ENCODE measurements around the gene FAM111B.
A peak's percentile ranks its signal among the peaks of the same experiment; 100 is the strongest.
"Not testable (repeated sequence)": the region's sequence is repeated elsewhere in the genome, so short reads cannot be mapped to it uniquely, and the experiment has no call there.

The FAM111B gene

GRCh38 chr11:59106363-59107336 is at the start of gene FAM111B:
TSS of gene FAM111B (plus strand) at chr11:59107237. CDS start at chr11:59109626, 2,389 bp downstream.
- peak; percentile 92 for DNase-seq (ENCODE audit: low spot score)

DNA sequence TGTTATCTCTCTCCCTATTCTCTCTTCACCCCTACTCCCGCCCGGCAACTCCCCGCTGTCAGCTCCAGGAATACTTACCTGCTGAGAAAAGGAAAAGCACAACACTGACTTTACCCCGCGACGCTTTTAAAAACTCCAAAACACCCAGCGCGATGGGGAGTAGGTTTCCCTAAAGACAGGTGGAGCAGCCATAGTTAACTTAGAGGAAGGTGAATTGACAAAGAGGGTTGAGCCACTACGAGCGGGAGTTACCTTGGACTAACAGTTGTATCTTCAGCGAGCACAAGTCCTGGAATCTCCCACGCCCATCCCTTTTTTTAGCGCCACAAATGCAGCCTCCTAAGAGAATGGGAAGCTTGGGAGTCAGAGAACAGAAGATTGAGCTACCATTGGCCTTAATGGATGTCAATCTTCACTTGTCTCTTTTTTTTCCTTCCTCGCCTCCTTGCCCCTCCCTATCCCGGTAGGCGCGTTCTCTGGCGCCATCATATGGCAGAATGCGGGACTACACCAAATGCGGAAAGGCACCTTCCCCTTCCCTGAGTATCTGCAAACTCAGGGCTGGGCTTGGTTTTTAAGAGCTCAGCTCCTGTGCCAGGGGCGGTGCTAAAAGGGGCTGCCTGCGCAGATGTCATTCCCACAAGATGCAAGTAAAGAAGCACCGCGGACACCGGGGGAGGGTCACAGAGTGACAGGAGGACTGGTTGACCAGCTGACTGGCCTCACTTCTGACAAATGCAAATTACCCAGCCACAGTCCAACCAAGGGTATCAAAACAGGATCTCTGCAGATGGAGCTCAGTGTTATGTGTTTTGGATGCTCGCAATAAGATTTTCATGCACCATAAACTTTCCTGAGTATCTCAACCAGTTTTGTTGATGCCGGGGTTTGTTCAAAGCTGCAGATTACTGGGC is 48.7 kb upstream of the FAM111B start:
- peak; percentile 89 for DNase-seq (ENCODE audit: low spot score)

GRCh38 chr11:59060096-59060495 is 46.9 kb upstream of the FAM111B start:
- DNase-seq (ENCODE audit: low spot score) = not testable (repeated sequence)

- DNase-seq (ENCODE audit: low spot score) = no peak
Observed at GRCh38 chr11:59062602-59063529, 44.2 kb upstream of the FAM111B start.

DNA sequence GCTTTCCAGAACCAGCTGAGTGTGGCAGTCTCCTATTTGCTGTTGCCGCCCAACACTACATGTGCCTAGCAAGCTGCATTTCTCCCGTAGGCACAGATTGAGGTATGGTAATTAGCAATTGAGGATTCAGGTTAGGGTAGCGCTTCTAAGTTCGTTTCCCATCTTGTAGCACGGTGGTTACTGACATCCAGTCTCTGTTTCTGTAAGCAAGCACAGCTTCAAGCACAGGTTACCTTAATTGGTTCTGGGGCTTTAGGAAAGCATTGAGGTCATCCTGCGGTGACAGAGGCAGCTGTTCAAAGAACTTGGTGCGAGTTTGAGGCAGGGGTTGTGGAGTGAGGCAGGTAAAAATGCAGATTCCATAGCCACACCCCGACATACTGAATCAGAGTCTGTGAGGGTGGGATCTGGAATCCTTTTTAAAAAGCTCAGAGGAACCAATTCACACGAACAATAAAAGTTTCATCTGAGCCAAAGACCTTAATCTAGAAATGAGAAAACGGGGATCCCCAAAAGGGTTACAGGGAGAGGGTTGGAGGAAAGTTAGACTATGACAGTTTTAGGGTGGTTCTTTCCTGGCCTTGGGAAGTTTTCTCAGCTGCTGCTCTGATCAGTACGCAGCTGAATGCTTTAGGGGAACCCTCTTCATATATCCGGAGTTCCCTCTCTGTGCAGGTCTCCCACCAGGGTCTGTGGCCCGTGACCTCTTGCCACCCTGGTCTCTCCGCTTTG is 42.9 kb upstream of the FAM111B start:
- not testable (repeated sequence) for DNase-seq (ENCODE audit: low spot score)

DNA sequence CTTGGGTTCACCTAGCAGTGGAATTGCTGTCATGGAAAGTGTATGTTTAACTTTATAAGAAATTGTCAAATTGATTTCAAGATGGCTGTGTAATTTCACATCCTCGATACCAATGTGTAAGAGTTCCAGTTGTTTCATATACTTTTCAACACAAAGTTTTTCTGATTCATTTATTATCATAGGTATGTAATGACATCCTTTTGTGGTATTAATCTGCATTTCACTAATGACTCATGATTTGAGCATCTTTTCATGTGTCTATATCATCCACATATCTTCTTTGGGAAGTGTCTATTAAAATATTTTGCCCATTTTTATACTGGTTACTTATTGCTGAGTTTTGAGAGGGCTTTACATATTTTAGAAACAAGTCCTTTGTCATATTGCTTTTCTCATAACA is 38.0 kb upstream of the FAM111B start:
- no peak for DNase-seq (ENCODE audit: low spot score)

- no peak for DNase-seq (ENCODE audit: low spot score)
Observed at GRCh38 chr11:59076876-59077571, 30.0 kb upstream of the FAM111B start.

DNA sequence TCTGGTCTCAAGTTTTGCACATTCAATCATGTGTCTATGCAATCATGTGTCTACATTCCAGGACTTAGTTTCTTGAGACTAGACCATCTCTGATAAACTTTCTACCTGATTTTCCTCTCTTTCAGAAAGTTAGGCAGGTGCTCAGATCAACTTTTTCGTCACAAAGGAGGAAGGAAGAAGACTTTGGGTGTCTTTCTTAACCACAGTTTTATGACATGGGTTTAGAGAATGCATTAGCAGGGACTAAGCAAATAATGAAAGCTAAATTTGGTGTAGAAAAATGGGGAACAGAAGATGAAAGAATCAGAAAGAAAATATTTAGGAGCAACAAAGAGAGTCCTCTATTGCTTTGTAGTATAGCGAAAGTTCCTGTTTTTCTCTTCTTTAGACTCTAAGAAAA is 28.6 kb upstream of the FAM111B start:
- no peak for DNase-seq (ENCODE audit: low spot score)

GRCh38 chr11:59079086-59079485 is 28.0 kb upstream of the FAM111B start:
- DNase-seq (ENCODE audit: low spot score) = no peak

GRCh38 chr11:59080421-59080820 is 26.6 kb upstream of the FAM111B start:
- DNase-seq (ENCODE audit: low spot score) = not testable (repeated sequence)

- DNase-seq (ENCODE audit: low spot score) = not testable (repeated sequence)
Observed at GRCh38 chr11:59081430-59082020, 25.5 kb upstream of the FAM111B start.

DNA sequence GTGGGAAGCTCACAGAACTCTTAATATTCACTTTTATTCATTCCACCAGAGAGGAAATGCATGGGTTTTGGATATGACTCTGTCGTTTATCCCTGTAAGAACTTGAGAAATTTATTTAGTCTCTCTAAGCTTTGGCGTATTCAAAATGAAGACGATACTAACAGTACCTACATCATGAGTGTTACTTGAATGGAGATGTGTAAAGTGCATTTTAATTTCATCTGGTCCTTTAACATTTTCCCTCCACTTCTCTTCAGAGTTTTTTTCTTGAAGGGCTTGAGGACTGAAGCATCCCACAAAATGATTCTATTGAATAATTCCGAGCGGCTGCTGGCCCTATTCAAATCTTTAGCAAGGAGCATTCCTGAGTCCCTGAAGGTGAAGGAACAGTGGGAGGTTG is 21.0 kb upstream of the FAM111B start, which contains the start of gene GLYATL1B:
TSS of gene GLYATL1B (plus strand) at position 301 of the 400 bp plus-strand sequence. CDS start at position 301, 0 bp downstream.
- DNase-seq (ENCODE audit: low spot score) = not testable (repeated sequence)

GRCh38 chr11:59088162-59088561 is 18.9 kb upstream of the FAM111B start:
- DNase-seq (ENCODE audit: low spot score) = no peak

DNA sequence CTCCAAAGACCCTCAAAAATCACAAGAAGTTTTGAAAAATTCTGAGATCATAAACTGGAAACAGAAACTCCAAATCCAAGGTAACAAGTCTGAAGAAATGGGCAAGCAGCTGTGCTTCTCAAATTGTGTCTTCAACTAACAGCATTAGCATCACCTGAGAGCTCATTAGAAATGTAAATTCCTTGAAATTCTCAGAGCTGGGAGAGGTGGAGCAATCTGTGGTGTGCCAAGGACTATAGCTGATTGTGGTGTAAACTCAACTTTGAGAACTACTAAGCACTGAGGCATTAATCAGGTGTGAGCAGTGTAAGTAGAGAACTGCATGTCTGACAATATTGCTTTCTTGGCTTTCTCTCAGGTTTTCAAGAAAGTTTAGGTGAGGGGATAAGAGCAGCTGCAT is 13.5 kb upstream of the FAM111B start:
- not testable (repeated sequence) for DNase-seq (ENCODE audit: low spot score)

GRCh38 chr11:59095225-59095624 is 11.8 kb upstream of the FAM111B start:
- DNase-seq (ENCODE audit: low spot score) = not testable (repeated sequence)

DNA sequence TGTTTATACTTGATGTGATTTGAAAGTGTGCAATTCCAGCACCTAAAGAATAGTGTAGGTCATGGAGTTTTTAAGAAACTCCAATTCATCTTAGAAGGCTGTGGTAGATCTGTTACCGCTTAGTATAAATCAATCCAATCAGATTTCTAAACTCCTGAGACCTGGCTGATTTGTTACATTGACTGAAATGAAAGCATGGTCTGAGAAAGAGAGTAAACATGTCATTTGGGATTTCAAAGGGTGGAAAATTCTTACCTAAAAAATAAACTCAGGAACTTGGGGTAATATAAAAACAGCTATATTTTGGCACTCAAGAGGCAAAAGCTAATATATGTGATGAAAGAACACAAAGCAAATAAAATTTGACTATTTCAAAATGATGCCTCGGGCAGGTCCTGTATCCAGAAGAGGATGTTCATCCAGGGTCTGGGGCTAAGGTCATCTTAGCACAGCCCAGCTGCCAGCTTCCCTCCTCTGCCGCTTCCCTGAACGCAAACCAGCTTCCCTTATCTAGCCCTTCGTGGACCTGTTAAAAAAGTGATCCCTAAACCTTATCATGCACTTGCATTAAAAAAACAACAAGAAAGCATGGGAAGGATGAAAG is 11.0 kb upstream of the FAM111B start:
- not testable (repeated sequence) for DNase-seq (ENCODE audit: low spot score)

DNA sequence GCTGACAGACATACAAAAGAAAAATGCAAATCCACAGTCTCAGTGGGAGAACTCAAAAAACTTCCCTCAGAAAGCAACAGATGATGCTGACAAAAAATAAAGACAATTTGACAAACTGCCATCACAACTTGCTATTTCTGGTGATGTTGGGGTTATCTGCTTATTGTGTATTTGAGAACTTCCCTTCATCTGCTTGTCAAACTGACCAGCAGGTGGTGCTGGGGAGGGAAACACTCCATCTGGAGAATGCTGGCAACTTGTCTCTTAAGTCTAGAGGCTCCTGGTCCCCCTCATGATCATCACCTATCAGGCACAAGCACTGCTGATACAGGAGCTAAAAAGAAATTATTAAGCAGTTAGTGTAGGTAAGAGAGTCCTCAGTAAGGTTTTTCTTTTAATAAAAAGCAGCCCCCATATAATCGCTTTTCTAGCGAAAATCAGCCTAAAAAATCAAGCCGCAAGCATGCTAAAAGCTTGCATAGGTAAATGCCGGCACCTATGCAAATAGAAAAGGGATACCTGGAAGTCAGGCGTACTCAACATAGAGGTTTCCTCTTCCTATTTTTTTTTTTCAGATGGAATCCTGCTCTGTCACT is 9.8 kb upstream of the FAM111B start:
- peak; percentile 53 for DNase-seq (ENCODE audit: low spot score)

GRCh38 chr11:59097938-59098337 is 9.1 kb upstream of the FAM111B start:
- DNase-seq (ENCODE audit: low spot score) = not testable (repeated sequence)
